Inferior parietal cortex (tissue), 1 donor: ENCODE results near the gene SERBP1.

Source experiments
- DNase-seq: peaks from one replicate; pipeline ENCODE4 v3.0.0-alpha.2; 2016; ENCODE audit errors: extremely low spot score

Gene SERBP1

GRCh38 chr1:67367370-67368045 is 62.7 kb downstream of the SERBP1 start:
- DNase-seq = no peak

GRCh38 chr1:67361641-67362040 is 68.6 kb downstream of the SERBP1 start:
- DNase-seq = no peak

GRCh38 chr1:67359592-67359991 is 70.6 kb downstream of the SERBP1 start:
- DNase-seq = no peak
